HEK293 (cell line): ENCODE data around the gene LRP1B.

Experiments
- GLI4 ChIP-seq: fragments of 450-650 bp; formaldehyde crosslinking; IDR thresholded peaks from 2 replicates; pipeline ENCODE4 v1.5.1; 2016; ENCODE audit warnings: missing biosample characterization, missing genetic modification characterization
- ZNF184 ChIP-seq: fragments of 450-650 bp; IDR thresholded peaks from 2 replicates; pipeline ENCODE4 v1.5.1; 2018; ENCODE audit warnings: missing biosample characterization, mild to moderate bottlenecking, missing genetic modification characterization
- ZNF311 ChIP-seq: fragments of 450-650 bp; formaldehyde crosslinking; IDR thresholded peaks from 2 replicates; pipeline ENCODE4 v1.5.1; 2017; ENCODE audit warnings: missing biosample characterization, missing genetic modification characterization, borderline replicate concordance
- ZNF621 ChIP-seq: fragments of 450-650 bp; formaldehyde crosslinking; IDR thresholded peaks from 2 replicates; pipeline ENCODE4 v1.5.1; 2017; ENCODE audit warnings: missing biosample characterization, missing genetic modification characterization

DNA sequence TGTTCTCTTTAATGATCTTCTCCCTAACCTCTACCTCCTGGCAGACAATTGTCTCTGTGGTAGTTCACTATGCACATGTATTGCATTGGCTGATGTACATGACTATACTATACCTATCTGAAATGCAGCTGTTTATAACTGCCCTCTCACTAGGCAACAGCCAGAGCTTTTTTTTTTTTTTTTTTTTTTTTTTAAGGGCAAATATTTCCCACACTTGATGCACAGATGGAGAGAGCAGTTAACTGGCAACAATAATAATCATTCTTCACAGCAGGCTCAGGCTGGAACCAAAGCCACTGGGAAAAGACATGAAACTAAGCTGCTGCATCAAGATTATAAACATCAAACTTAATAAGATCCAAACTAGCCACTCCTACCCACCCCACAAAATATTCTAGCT lies 707.7 kb downstream of the LRP1B start:
- no peak for TF ChIP-seq GLI4 (tag by site-specific recombination)
- TF ChIP-seq ZNF621 (tag by site-specific recombination) = no peak
- TF ChIP-seq ZNF184 (tag by site-specific recombination) = no peak
- TF ChIP-seq ZNF311 = no peak
